ENCODE data around the gene ANTXR2.

DNA sequence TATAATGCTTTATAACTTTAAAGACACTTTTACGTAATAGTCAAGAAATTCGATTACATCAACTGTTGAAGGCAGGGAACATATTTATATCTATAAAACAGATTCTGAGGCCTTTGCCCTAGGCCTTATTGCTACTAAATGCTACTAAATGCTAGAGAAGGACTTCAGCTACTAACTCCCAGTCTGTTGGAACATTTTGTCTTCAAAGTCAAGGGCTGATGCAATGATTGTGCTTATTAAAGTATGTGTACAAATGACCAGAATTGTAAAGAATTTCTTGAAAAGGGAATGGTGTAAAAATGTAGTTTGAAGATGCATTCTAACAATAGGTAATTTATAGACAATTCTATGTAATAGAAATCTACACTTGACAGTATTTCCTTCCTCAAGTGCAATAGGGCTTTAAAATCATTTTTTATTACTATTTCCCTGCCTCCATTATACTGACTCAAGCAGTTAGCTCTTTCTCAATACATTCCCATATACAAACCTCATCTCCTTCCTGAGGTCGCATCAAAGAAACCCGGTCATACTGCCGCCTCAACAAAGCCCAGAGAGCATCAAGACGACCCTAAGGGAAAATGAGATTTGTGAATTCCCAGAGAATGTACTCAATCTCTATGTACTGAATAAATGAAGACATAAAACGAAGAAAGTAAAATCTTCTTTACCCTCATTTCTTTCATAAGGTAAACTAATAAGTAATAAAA is 95.7 kb downstream of the ANTXR2 start:
- TF ChIP-seq POLR2A (IDR thresholded peaks at IDR 0.05) = no peak
- TF ChIP-seq, protein P1, sequence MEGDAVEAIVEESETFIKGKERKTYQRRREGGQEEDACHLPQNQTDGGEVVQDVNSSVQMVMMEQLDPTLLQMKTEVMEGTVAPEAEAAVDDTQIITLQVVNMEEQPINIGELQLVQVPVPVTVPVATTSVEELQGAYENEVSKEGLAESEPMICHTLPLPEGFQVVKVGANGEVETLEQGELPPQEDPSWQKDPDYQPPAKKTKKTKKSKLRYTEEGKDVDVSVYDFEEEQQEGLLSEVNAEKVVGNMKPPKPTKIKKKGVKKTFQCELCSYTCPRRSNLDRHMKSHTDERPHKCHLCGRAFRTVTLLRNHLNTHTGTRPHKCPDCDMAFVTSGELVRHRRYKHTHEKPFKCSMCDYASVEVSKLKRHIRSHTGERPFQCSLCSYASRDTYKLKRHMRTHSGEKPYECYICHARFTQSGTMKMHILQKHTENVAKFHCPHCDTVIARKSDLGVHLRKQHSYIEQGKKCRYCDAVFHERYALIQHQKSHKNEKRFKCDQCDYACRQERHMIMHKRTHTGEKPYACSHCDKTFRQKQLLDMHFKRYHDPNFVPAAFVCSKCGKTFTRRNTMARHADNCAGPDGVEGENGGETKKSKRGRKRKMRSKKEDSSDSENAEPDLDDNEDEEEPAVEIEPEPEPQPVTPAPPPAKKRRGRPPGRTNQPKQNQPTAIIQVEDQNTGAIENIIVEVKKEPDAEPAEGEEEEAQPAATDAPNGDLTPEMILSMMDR (IDR thresholded peaks at IDR 0.05) = no peak

Measured in lower leg skin (tissue), 3 donors.